Dendritic cell treated with granulocyte-macrophage colony-stimulating factor and Interleukin-4, amounts not matched to agents 40 ng/mL and 50 ng/mL, for 4 days (primary cell): ENCODE results near the gene GRK2.
A peak's percentile ranks its signal among the peaks of the same experiment; 100 is the strongest.
"Not testable (repeated sequence)": the region's sequence is repeated elsewhere in the genome, so short reads cannot be mapped to it uniquely, and the experiment has no call there.

Experiments used
- H3K27ac Mint-ChIP-seq: one replicate; pipeline ENCODE4 v1.8.0; 2022; ENCODE audit warnings: mild to moderate bottlenecking, mixed read lengths
- H3K27me3 Mint-ChIP-seq: one replicate; pipeline ENCODE4 v1.8.0; 2022; ENCODE audit warnings: mild to moderate bottlenecking, mixed read lengths
- H3K36me3 Mint-ChIP-seq: one replicate; pipeline ENCODE4 v1.8.0; 2022; ENCODE audit warnings: low read depth, mixed read lengths
- H3K4me1 Mint-ChIP-seq: one replicate; pipeline ENCODE4 v1.8.0; 2022; ENCODE audit warnings: low read depth, mixed read lengths
- H3K4me3 Mint-ChIP-seq: one replicate; pipeline ENCODE4 v1.8.0; 2022; ENCODE audit warnings: mild to moderate bottlenecking, moderate library complexity, mixed read lengths
- H3K9me3 Mint-ChIP-seq: one replicate; pipeline ENCODE4 v1.8.0; 2022; ENCODE audit warnings: mixed read lengths
- intact Hi-C: fragments of 100-400 bp; cut with micrococcal nuclease; formaldehyde crosslinking; loops from one replicate; pipeline ENCODE4 v1.15.0; 2022

Gene GRK2

GRCh38 chr11:67309661-67310061 lies 43.4 kb downstream of the GRK2 start:
- Mint-ChIP-seq H3K4me1 (peaks cover 49% of the 10 kb centered on the region), H3K9me3 (no peaks in the 10 kb centered on the region), H3K4me3 (no peak overlapping the region), H3K36me3 (peaks cover 75% of the 10 kb centered on the region), H3K27ac (no peak overlapping the region), H3K27me3 (no peaks in the 10 kb centered on the region)
- intact Hi-C loops: no loop called here

GRCh38 chr11:67310246-67311050 lies 44.2 kb downstream of the GRK2 start:
- Mint-ChIP-seq H3K27me3 (no peaks in the 10 kb centered on the region), H3K4me3 (no peak overlapping the region), H3K36me3 (peaks cover 67% of the 10 kb centered on the region), H3K4me1 (peaks cover 41% of the 10 kb centered on the region), H3K27ac (no peak overlapping the region), H3K9me3 (no peaks in the 10 kb centered on the region)
- intact Hi-C loops: no loop called here

- no peaks in the 10 kb centered on the region for H3K27me3 Mint-ChIP-seq
- intact Hi-C loops: no loop called here
- peaks cover 38% of the 10 kb centered on the region for H3K4me1 Mint-ChIP-seq
- no peak overlapping the region for H3K27ac Mint-ChIP-seq
- H3K4me3 Mint-ChIP-seq: no peak overlapping the region
- peaks cover 60% of the 10 kb centered on the region for H3K36me3 Mint-ChIP-seq
- no peaks in the 10 kb centered on the region for H3K9me3 Mint-ChIP-seq
Measured at GRCh38 chr11:67311051-67311555, 44.8 kb downstream of the GRK2 start.

GRCh38 chr11:67311556-67312082 lies 45.3 kb downstream of the GRK2 start:
- no peak overlapping the region for H3K27ac Mint-ChIP-seq
- intact Hi-C loops: no loop called here
- no peak overlapping the region for H3K4me3 Mint-ChIP-seq
- no peaks in the 10 kb centered on the region for H3K27me3 Mint-ChIP-seq
- peaks cover 55% of the 10 kb centered on the region for H3K36me3 Mint-ChIP-seq
- H3K4me1 Mint-ChIP-seq: peaks cover 38% of the 10 kb centered on the region
- H3K9me3 Mint-ChIP-seq: no peaks in the 10 kb centered on the region

- H3K4me3 Mint-ChIP-seq: peak overlapping the region; percentile 48
- H3K36me3 Mint-ChIP-seq: peaks cover 52% of the 10 kb centered on the region
- no peaks in the 10 kb centered on the region for H3K27me3 Mint-ChIP-seq
- intact Hi-C loops: no loop called here
- H3K27ac Mint-ChIP-seq: peak overlapping the region; percentile 41
- peaks cover 38% of the 10 kb centered on the region for H3K4me1 Mint-ChIP-seq
- no peaks in the 10 kb centered on the region for H3K9me3 Mint-ChIP-seq
Measured at GRCh38 chr11:67312187-67313021, 46.1 kb downstream of the GRK2 start.

- no peak overlapping the region for H3K4me3 Mint-ChIP-seq
- peaks cover 50% of the 10 kb centered on the region for H3K36me3 Mint-ChIP-seq
- H3K4me1 Mint-ChIP-seq: peaks cover 43% of the 10 kb centered on the region
- H3K27me3 Mint-ChIP-seq: peaks cover 3% of the 10 kb centered on the region
- no peaks in the 10 kb centered on the region for H3K9me3 Mint-ChIP-seq
- intact Hi-C loops: no loop called here
- H3K27ac Mint-ChIP-seq: peak overlapping the region; percentile 41
Measured at GRCh38 chr11:67313125-67313890, 47.0 kb downstream of the GRK2 start.

- H3K9me3 Mint-ChIP-seq: no peaks in the 10 kb centered on the region
- peaks cover 43% of the 10 kb centered on the region for H3K4me1 Mint-ChIP-seq
- peaks cover 10% of the 10 kb centered on the region for H3K27me3 Mint-ChIP-seq
- peak overlapping the region; percentile 62 for H3K27ac Mint-ChIP-seq
- peaks cover 41% of the 10 kb centered on the region for H3K36me3 Mint-ChIP-seq
- H3K4me3 Mint-ChIP-seq: no peak overlapping the region
- intact Hi-C loops: no loop called here
Measured at GRCh38 chr11:67314218-67314617, 47.9 kb downstream of the GRK2 start.

GRCh38 chr11:67315325-67315909 lies 49.1 kb downstream of the GRK2 start:
- intact Hi-C loops: no loop called here
- Mint-ChIP-seq H3K27me3 (peaks cover 10% of the 10 kb centered on the region), H3K9me3 (no peaks in the 10 kb centered on the region), H3K36me3 (peaks cover 29% of the 10 kb centered on the region), H3K4me1 (peaks cover 43% of the 10 kb centered on the region), H3K27ac (no peak overlapping the region), H3K4me3 (no peak overlapping the region)

GRCh38 chr11:67316882-67317204 lies 50.6 kb downstream of the GRK2 start:
- H3K4me1 Mint-ChIP-seq: peaks cover 32% of the 10 kb centered on the region

GRCh38 chr11:67317205-67317887 lies 51.1 kb downstream of the GRK2 start:
- intact Hi-C loops: loop anchor here (1.0 to 2.0 kb wide), 4 partner anchors 29 to 65 kb away; partner anchors contain the start of gene GRK2
- peaks cover 27% of the 10 kb centered on the region for H3K4me1 Mint-ChIP-seq
- peaks cover 10% of the 10 kb centered on the region for H3K27me3 Mint-ChIP-seq
- H3K9me3 Mint-ChIP-seq: no peaks in the 10 kb centered on the region
- H3K4me3 Mint-ChIP-seq: peak overlapping the region; percentile 92
- peaks cover 11% of the 10 kb centered on the region for H3K36me3 Mint-ChIP-seq
- H3K27ac Mint-ChIP-seq: peak overlapping the region; percentile 96

More at GRCh38 chr11:67316882-67317204, 50.6 kb downstream of the GRK2 start:
- Mint-ChIP-seq H3K27me3 (peaks cover 10% of the 10 kb centered on the region), H3K36me3 (peaks cover 14% of the 10 kb centered on the region), H3K9me3 (no peaks in the 10 kb centered on the region), H3K27ac (peak overlapping the region; percentile 96), H3K4me3 (peak overlapping the region; percentile 92)
- intact Hi-C loops: loop anchor here (1.0 to 2.0 kb wide), 4 partner anchors 29 to 64 kb away; partner anchors contain the start of gene GRK2

- H3K27me3 Mint-ChIP-seq: peaks cover 10% of the 10 kb centered on the region
- no peaks in the 10 kb centered on the region for H3K9me3 Mint-ChIP-seq
- H3K27ac Mint-ChIP-seq: peak overlapping the region; percentile 96
- H3K4me1 Mint-ChIP-seq: peaks cover 20% of the 10 kb centered on the region
- peaks cover 11% of the 10 kb centered on the region for H3K36me3 Mint-ChIP-seq
- peak overlapping the region; percentile 92 for H3K4me3 Mint-ChIP-seq
- intact Hi-C loops: loop anchor here (1.0 to 2.0 kb wide), 4 partner anchors 30 to 65 kb away; partner anchors contain the start of gene GRK2
Measured at GRCh38 chr11:67317888-67318555, 51.7 kb downstream of the GRK2 start.

- intact Hi-C loops: not testable (repeated sequence)
Measured at GRCh38 chr11:67318876-67319275, 52.6 kb downstream of the GRK2 start.

More at GRCh38 chr11:67318876-67319275, 52.6 kb downstream of the GRK2 start:
- H3K27ac Mint-ChIP-seq, H3K9me3 Mint-ChIP-seq, H3K4me3 Mint-ChIP-seq: not testable (repeated sequence)
- peaks cover 10% of the 10 kb centered on the region for H3K27me3 Mint-ChIP-seq
- peaks cover 13% of the 10 kb centered on the region for H3K4me1 Mint-ChIP-seq
- peaks cover 11% of the 10 kb centered on the region for H3K36me3 Mint-ChIP-seq
